RPMI7951 (cell line): ENCODE results near the gene RPE65. TPM values are rescaled to one million over a fixed set of nuclear protein-coding genes. Genes with fewer than 3 reads are reported as not detected.
"Not testable (repeated sequence)": the region's sequence is repeated elsewhere in the genome, so short reads cannot be mapped to it uniquely, and the experiment has no call there.

Experiments
- DNase-seq: peaks from one replicate; pipeline ENCODE4 v3.0.0-alpha.2; 2012; ENCODE audit warnings: low read depth
- total RNA-seq: library from RNA; depleted of rRNA; stranded (reverse); fragments of >200 nt; shearing (Covaris generic); gene quantifications from 2 replicates; pipeline ENCODE4 v1.2.3, GENCODE V29; 2014; rRNA removed

The RPE65 gene
- not detected in 2 replicates for total RNA-seq

- DNase-seq, result peak; percentile 58
Observed at GRCh38 chr1:68449901-68450300, at the start of gene RPE65. TSS of gene RPE65 (minus strand) at chr1:68449954. CDS start at chr1:68449905, 49 bp downstream.

GRCh38 chr1:68497358-68497698 lies 47.6 kb upstream of the RPE65 start:
- DNase-seq, result no peak

GRCh38 chr1:68496680-68497357 lies 47.1 kb upstream of the RPE65 start, which contains the start of gene DEPDC1:
TSS of gene DEPDC1 (minus strand) at chr1:68497082. CDS start at chr1:68496999, 83 bp downstream.
- DNase-seq, result peak; percentile 95

DNA sequence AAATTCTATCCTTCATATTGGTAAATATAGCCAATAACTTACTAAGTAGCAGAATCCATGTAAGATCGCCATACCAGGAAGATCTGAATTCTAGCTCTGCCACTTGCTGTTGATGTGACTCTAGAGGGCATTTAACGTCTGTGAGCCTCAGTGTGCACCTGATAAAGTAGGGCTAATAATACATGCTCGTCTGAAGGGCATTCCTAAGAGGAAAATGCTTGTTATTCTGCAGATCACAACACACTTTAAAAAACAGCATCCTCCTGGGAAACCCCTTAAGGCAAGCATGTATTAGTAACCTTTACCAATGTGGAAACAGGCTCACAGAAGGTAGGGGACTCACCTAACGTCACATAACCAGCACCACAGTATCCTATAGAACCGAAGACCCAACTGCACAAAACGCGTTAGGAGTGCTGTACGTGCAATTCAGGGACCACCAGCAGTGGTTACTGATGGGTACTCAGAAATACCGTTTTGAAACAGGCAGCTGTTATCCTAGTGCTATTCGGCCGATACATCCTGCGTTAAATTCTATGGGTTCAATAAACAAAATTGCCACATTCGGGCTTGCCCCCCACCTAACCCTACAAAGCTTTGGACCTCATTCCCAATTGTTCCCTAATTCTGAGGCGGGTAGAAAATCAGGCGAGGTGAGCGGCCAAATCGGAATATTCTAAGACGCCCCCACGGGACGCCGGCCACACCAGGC lies 46.4 kb upstream of the RPE65 start:
- no peak for DNase-seq

DNA sequence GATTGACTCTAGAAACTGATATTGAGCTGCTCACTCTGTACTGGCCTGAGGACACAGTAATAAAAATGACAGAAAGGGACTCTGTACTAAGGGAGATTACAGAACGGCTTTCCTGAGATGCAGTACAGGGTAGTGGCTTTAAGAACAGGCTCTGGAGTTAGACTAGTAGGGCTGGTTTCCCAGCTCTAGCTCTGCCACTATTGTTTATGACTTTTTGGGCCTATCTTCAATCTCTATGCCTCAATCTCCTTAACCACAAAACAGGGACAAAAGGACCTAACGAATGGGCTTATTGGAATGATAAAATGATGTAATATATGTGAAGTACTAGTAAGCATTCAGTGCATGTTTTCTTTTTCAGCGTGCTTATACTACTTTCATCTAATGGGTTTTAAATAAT lies 45.8 kb upstream of the RPE65 start:
- DNase-seq, result no peak

DNA sequence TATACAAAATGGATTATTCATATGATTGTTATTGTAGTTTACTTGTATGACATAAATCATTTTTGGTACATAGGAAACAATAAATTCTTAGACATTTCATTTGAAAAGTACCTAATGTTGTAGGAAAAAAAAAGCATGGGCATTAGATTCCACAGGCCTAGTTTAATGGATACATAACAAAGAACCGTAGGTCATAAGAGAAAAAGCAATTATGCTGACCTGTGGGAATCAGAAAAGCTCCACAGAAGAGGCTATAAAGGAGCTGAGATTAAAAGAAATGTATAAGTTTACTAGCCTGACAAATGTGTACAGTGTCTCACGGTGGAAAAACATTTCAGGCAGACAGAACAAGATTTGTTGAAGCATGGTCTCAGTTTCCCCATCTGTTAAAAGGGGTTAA lies 43.4 kb upstream of the RPE65 start:
- no peak for DNase-seq

DNA sequence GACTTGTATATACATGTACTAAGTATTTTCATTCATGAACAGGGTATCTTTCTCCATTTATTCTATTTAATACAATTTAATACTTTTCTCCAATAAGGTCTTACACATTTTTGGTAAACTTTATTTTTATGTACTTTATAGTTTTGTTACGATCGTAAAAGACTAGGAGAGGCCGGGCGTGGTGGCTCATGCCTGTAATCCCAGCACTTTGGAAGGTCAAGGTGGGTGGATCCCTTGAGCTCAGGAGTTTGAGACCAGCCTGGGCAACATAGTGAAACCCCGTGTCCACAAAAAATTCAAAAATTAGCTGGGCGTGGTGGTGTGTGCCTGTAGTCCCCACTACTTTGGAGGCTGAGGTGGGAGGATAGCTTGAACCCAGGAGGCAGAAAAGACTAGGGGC lies 42.5 kb upstream of the RPE65 start:
- not testable (repeated sequence) for DNase-seq

- no peak for DNase-seq
Observed at GRCh38 chr1:68490046-68490651, 40.4 kb upstream of the RPE65 start.

DNA sequence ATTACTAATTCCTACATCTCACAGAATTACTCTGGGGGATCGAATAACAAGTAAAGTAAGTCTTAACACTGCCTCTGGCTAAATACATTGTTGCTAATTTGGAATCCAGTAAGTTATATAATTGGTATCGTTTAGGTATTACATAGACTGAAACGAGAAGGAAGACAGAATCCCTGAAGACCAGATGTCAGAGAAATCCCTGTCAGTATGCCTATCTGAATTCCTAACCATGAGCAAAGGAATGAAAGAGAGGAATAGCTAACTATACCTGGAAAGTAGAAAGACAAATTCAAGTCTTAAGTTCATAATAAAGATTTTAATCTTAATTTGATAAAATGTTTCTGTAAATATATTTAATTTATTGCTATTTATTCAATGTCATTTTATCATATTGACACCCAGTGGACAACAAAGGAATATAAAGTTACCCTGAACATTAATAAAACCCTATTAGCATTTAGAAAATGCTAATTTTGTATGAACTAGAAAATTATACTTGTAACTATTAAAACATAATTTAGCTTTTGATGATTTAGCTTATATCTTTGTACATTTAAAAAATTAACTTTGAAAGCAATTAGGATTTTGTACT lies 35.8 kb upstream of the RPE65 start:
- DNase-seq, result peak; percentile 18

GRCh38 chr1:68484618-68485017 lies 34.9 kb upstream of the RPE65 start:
- no peak for DNase-seq

- no peak for DNase-seq
Observed at GRCh38 chr1:68481041-68481440, 31.3 kb upstream of the RPE65 start.

GRCh38 chr1:68479501-68479900 lies 29.7 kb upstream of the RPE65 start:
- DNase-seq, result no peak

DNA sequence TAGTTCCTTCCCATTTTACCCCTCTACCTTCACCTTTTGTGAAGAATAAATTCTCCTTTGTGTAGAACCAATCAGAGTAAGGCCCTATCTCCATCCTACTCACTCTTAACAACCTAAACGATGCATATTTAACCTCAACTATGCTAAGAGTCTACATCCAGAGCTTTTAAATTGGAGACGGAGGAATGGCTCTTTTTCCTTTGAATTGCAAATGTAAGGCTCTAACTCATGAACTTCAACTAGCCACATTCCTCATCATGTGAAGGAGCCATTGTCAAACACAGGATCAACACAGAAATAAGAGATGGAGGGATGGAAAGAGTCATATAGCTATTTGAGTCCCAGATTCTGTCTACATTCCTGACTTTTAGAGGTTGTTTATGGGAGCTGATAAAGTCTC lies 28.9 kb upstream of the RPE65 start:
- DNase-seq, result no peak

DNA sequence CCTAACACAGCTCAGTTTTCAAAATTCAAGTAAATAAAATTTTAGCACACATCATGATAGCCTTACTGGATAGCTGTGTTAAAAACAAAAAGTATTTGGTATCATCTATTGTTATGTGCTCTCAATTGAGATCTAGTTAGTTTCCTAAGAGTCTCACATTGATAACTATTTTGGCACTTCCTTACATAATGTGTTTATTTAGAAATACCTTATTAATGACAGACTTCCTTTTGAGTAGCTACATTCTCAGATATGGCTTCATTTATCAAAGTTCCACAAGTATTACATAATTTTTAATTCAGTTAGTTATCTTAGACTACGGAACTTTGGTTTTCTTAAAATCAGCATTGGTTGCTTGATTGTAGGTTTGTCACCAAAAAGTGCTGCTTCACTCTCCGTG lies 26.9 kb upstream of the RPE65 start:
- DNase-seq, result not testable (repeated sequence)

GRCh38 chr1:68473060-68473459 lies 23.3 kb upstream of the RPE65 start:
- no peak for DNase-seq

GRCh38 chr1:68470388-68470970 lies 20.7 kb upstream of the RPE65 start:
- peak; percentile 10 for DNase-seq

- DNase-seq, result no peak
Observed at GRCh38 chr1:68464891-68465290, 15.1 kb upstream of the RPE65 start.

DNA sequence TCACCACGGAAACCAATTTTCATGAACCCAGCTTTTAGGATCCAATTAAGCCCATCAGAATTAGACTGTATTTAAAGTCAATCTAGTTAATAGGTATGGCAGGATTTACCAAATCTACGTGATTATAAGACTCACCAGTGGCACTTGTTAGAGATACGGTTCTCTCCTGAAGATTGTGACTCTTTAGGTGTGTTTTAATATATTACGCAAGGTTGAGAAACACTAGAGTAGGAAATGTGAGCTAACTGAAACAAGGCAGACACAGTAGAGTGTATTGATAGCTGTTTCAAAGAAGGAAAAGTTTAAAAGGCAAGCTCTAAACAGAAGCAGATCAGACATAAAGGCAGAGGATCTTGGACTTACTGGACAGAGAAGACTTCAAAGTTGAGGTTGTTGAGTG lies 11.2 kb upstream of the RPE65 start:
- no peak for DNase-seq

DNA sequence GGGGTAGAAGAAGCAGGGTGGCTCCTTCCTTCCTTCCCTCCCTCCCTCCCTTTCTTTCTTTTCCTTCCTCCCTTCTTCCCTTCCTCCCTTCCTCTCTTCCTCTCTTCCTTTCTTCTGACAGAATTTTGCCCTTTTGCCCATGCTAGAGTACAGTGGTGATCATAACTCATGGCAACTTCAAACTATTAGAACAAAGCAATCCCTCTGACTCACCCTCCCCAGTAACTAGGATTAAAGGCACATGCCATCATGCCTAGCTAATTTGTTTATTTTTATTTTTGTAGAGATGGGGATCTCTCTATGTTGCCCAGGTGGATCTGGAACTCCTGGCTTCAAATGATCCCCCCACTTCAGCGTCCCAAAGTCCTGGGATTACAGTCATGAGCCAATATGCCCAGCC lies 10.0 kb upstream of the RPE65 start:
- peak; percentile 13 for DNase-seq

GRCh38 chr1:68459091-68459490 lies 9.3 kb upstream of the RPE65 start:
- no peak for DNase-seq

- DNase-seq, result no peak
Observed at GRCh38 chr1:68456202-68456601, 6.4 kb upstream of the RPE65 start.

DNA sequence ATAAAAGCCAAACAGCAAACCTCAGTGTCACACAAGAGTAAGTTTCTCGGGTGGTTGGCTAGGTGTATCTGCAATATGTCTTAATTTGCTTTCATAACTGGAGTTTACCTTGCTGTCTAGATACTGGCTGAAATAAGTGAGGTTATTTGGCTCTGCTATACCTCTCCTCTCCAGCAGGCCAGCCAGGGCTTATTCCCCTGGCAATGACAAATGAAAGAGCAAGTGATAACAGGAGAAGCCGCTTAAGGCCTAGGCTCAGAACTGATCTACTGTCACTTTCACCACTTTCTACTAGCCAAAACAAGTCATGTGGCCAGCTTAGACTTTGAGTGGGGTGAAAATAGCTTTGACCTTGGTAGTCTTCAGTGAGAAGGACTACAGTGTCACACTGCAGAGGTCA lies 4.8 kb upstream of the RPE65 start:
- no peak for DNase-seq
